ENCODE results near the gene RAD51B.

GRCh38 chr14:68695856-68696255, 876.3 kb downstream of the RAD51B start:
- TF ChIP-seq POLR2AphosphoS5 (IDR thresholded peaks at IDR 0.05): no peak
- TF ChIP-seq POLR2A (IDR thresholded peaks at IDR 0.05): no peak
- TF ChIP-seq CTCF (IDR thresholded peaks at IDR 0.05): no peak
